GM19023 (cell line): Measurements from ENCODE around the gene UBALD2.
"Not testable (repeated sequence)": the region's sequence is repeated elsewhere in the genome, so short reads cannot be mapped to it uniquely, and the experiment has no call there.

Experiments used
- ATAC-seq: cut with Tn5 transposase; IDR thresholded peaks from one replicate; pipeline ENCODE4 v1.9.1; 2021; ENCODE audit warnings: mild to moderate bottlenecking, moderate library complexity; ENCODE audit not compliant: unreplicated experiment

The UBALD2 gene

DNA sequence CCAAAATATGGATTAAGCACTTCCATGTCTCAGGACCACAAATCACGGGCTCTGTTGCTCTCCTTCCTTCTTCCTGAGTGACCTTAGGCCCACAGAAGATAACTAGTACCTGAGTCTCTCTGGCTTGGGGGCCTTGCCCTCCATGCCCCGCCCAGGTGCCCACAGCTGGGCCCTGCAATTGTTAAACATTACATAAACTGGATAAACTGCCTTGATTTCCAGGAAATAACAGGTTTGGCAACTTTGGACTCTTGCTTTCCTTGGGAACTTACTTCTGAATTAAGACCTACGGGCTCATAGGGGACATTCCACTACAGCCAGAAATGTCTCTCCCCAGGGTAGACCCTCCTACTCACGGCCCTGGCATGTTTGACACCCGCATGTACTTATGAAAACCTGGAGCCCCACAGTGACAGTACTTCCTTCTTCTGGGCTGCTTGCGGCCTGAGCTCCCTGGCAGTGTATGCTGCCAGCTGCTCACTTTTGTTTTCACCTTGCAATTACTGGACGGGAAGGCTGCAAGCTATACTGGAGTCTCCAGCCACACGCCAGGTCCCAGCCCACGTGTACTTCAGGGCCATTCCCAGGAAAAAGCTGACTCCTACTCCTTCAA, 2.3 kb upstream of the UBALD2 start:
- ATAC-seq, result no peak

DNA sequence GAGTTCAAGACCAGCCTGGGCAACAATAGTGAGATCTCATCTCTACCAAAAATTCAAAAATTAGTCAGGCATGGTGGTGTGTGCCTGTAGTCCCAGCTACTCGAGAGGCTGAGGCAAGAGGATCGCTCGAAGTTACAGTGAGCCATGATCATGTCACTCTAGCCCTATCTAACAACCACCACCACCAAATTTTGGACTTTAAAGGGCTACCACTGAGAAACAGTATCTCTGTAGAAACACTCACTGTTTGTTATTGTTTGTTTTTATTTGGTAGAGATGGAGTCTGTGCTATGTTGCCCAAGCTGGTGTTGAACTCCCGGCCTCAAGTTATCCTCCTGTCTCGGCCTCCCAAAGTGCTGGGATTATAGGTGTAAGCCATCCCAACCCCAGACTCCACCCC, 1.3 kb upstream of the UBALD2 start:
- ATAC-seq, result no peak

DNA sequence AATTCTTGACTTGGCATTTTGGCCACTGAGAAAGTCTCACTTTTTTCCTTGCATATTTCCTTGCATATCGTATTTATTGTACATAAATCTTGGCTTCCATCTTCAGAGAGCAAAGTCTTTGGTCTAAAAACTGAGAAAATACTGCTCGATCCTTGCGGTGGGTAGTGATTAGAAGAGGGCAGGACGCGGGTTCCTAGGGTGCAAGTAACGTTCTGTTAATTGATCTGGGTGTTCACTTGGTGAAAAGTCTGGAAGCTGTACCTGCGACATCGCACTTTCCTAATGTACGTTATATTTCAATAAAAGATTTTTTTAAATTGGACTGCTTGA, 758 bp upstream of the UBALD2 start:
- no peak for ATAC-seq

DNA sequence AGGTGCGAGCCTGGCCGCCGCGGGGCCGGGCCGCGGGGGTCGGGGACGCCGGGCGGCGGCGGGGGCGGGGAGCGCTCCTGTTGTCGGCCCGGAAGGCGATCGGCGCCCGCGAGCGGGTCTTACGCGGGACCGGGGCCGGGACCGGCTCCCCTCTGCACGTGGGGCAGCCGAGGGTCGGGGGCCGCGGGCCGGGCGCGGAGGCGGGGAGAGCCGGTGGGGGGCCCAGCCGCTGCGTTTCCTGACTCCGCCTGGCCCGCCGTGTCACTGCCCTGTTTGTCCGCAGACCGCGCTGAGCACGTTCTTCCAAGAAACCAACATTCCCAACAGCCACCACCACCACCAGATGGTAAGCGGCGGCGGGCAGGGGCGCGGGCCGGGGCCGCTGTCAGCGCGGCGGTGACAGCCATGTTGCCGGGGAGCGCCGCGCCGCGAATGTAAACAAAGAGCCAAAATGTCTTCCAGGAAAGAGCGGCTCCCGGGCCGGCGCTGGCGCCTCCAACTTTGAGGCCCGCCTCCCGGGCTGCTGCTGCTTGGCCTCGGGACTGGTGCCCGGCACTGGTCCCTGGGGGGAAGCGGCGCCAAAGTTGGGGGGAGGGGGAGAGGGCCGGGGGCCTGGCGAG, 586 bp downstream of the UBALD2 start:
- no peak for ATAC-seq

DNA sequence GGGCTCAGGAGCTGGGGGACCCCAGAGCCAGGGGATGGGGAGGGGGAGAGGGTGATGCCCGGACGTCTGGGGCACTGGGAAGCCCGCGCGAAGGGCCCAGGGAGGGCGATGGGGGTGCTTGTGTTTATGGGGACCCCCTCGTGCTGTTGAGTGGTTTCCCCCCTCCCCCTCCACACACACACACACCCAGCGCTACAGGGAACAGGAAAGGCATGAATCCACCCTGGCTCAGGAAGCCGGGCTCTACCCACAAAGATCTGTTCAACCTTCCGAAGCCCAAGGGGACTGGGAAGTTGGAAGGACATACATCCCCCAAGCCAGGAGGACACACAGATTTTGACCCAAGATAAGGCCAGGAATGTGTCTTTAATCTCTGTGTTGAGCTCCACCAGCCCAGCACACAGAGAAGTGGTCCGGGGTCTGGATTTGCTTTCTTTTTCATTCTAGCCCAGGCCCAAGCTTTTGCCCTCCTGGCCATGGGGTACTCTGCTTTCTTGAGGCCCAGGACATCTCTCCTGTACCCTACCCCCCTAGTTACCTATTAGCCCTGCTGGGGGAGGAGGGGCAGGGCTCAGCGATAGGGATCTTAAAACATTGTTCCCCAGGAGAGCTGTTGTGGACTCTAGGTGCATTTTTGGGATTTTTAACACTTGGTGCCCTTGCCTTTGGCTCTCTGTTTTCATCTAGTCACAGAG, 1.2 kb downstream of the UBALD2 start:
- ATAC-seq, result no peak

DNA sequence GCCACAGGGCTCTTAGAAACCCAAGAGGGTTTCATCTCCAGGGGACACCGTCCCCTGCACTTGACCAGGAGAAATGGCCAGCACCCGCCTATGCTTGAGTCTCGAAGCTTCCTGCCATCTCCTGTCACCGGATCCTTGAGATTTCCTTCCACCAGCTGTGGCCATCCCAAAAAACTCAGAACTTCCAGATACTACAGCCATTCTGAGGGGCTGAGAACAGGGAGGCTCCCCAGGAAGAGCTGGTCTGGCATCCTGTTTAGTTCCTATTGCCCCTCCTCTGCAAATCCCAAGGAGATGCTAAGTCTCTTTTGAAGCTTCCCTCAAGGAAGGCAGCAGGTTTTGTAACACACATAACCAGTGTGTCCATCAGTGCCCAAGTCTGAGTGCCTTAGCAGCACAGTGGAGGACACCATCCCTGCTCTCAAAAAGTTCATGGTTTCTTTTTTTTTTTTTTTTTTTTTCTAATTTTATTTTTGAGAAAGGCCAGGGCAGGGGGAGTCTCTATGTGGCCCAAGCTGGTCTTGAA, 2.0 kb downstream of the UBALD2 start:
- no peak for ATAC-seq

DNA sequence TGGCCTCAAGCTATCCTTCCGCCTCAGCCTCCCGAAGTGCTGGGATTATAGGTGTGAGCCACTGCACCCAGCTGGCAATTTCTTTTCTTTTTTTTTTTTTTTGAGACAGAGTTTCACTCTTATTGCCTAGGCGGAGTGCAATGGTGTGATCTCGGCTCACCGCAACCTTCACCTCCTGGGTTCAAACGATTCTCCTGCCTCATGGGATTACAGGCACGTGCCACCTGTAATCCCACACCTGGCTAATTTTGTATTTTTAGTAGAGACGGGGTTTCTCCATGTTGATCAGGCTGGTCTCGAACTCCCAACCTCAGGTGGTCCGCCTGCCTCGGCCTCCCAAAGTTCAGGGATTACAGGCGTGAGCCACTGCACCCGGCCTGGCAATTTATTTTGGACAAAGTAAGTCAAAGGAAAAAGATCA, 2.4 kb downstream of the UBALD2 start:
- not testable (repeated sequence) for ATAC-seq

DNA sequence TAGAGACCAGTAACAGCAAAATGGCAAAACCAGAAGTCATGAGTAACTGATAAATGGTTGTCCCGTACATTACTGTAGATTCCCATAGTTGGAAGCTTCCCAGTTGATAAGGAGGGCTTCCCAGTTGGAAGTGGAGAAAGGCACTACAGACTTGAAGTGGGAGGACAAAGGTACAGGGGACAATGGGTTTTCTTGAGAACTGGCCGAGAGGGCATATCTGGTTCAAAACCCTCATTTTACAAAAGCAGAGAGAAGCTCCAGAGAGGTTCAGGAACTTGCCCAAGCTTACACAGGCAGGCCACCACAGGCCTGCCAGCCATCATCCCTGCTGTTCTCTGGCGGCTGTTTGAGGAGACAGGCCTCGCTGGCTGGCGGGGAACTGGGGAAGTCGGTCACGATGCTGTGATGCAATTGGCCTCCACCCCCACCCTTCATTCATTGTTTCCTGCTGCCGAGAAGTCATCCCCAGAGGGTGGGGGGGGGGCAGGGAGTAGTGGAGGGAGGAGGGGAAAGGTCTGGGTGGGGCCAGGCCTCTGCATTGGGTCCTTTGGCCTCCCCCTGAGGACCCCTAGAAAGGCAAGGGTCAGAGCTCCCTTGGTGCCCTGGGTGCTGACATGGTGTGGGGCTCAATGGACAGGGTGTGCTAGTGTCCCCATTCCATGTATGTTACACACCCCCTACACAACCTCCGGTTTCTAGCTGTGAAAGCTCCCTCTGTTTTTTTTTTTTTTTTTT, 3.0 kb downstream of the UBALD2 start:
- ATAC-seq, result no peak

DNA sequence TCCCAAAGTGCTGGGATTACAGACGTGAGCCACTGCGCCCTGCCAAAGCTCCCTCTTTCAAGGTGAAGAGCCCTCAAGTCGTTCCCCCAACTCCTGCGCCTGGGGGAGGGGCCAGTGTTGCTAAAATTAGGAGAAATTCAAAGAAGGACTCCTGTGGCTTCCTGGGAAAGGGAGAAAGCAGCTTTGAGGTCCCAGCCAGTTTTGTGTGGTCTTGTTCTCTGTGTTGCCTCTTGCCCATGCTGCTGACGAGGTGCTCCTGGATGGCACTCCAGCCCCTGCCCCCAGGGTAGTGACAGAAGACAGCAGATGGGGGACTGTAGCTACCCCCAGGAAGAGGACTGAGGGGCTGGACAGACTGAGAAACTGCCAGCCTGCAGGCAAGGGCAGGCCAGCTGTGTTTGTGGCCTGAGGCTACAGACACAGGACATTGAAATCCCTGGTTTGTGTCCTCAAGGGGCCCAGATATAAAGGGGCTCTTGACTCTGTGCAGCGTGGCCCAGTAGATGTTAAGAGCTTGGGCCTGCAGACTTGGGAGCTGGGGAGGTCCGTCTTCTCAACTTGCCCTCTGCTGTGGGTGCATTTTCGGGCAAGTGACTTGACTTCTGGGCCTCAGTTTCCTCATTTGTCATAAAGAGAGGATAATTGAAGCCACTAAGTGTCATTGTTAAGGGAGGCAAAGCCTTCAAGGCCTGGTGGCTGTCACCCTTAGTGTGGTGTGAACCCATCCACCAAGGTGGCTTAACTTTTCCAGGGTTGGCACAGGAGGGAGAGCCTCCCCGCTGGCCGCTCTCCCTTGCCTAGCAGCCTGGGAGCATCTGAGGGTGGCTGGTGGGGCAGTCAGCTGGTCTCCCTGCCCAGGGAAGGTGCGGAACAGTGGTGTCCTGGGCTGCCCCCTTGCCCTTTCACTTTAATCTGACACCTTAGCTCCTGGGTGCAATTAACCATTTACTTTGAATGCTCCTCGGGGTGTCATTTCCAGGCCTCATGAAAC, 4.1 kb downstream of the UBALD2 start:
- ATAC-seq, result no peak

DNA sequence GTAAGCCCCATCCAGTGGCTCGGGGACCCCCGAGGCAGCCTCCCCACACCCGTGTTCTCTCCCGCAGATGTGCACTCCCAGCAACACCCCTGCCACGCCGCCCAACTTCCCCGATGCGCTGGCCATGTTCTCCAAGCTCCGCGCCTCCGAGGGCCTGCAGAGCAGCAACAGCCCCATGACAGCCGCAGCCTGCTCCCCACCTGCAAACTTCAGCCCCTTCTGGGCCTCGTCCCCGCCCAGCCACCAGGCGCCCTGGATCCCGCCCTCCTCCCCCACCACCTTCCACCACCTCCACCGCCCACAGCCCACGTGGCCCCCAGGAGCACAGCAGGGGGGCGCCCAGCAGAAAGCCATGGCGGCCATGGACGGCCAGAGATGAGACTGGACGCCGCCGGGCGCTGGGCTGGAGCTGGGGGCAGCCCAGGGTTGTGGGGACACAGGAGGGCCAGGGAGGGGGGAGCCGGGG, 5.0 kb downstream of the UBALD2 start:
- no peak for ATAC-seq

DNA sequence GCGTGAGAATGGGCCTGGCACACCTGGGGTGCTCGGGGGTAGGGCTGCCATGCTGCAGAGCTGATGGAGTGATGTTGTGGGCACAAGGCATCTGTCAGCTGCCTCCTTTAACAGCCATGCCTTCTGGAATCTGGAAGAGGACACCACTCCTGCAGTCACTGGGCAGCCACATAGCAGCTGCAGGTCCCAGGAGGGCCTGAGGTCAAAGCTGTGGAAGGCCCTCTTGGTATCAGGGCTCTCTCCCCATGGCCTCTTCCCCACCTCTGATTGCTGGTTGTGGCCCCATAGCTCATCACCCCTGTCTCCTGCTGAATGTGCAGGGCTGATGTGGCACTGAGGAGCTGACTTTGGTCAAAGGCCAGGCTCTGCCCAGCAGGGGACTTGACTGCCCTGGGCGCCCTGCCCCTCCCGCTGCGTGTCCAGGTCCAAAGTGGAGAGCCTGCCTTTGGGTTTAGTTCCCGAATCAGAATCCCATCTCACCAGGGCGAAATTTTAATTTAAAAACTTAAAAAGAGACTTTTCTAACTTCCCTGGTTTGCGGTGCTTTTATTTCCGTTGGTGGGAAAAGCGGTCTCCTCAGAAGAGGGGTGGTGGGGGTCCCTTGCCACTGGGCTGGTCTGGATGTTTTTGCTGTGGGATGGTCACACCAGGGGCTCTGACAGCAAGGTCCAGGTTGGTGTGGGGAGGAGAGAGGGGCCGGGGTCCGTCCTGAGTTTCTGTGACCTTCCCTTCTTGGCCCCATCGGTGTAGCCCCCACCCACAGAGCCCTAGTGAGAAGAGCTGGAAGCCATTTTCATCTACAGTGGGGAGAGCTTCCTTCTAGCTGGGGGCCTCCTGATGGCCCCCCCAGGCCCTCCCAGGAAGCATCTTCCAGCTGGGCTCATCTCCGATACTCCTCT, 5.9 kb downstream of the UBALD2 start:
- peak; percentile 6 for ATAC-seq

DNA sequence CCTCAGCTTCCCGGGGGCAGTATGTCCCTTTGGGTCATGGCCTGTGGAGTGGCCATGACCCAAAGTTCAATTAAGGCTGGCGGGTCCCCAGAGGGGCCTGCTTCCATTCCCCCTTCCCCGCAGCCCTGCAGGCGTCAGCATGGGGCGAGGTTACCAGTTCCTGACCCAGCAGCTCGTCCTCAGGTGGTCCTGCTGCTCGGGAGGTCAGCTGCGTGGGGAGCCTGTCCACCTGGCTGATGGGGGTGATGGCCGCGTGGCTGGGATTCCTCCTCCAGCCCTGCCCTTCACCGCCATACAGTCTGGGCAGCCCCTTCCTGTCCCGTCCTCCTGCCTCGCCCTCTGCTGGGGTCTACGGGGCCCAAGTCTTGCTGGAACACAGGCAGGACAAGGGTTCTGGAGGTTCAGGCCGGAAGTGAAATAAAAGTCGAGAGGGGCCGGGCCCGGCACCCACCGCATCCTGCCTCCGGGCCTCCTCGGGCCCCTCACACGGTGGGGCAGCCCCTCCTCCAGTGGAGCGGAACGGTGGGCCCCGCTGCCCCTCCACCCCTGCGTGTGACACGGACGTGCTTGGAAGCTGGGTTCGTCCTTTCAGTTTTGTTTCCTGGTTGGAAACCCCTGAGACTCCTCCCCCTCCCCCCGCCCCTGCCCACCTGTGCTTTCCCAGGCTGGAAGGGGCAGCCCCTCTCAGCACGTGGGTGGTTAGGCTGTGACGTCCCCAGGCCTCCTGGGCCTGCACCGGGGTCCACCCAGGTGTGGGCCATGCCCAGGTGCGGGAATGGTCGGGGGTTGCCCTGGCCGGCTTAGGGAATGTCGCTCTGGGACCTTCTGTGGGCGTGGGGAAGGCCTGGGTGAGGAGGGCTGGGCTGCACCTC, 6.8 kb downstream of the UBALD2 start:
- peak; percentile 55 for ATAC-seq

DNA sequence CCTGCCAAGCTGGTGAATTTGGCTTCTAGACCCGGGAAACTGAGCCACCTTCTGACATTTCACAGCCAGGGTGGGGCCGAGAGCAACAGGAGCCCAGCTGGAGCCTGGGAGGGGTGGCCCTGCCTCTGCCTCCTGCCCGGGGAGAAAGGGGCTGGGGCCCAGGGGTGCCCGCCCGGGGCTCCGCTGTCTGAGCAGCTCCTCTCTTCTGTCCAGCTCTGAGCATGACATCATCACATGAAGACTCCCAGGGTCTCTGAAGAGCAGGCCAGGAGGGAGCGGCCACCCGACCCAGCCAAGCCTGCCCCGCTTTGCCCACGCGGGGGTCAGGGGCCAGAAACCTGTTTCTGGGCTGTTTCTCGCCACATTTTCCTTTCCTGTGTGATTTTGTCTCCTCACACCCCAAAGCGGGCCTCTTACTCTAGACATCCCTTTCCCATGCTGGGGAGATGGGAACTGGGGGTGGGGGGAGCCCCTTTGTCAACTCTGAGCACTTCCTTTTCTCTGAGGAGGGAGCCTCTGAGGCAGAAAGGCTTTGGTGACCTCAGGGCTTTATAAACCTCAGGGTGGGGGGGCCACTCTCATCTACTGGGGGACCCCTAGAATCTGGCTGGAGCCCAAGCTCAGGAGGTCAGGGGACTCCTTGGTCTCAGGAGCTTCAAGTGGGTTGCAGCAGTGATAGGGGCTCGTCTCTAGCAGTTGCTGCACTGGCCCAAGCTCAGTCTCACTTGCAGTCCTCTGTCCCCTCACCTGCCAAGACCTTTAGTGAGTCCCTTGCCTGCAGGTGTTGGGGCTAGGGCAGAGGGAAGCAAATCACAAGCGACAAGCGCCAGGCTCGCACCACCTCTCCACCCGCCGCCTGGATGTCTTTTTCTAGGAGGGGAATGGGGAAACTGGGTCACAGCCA, 7.6 kb downstream of the UBALD2 start:
- peak; percentile 9 for ATAC-seq

DNA sequence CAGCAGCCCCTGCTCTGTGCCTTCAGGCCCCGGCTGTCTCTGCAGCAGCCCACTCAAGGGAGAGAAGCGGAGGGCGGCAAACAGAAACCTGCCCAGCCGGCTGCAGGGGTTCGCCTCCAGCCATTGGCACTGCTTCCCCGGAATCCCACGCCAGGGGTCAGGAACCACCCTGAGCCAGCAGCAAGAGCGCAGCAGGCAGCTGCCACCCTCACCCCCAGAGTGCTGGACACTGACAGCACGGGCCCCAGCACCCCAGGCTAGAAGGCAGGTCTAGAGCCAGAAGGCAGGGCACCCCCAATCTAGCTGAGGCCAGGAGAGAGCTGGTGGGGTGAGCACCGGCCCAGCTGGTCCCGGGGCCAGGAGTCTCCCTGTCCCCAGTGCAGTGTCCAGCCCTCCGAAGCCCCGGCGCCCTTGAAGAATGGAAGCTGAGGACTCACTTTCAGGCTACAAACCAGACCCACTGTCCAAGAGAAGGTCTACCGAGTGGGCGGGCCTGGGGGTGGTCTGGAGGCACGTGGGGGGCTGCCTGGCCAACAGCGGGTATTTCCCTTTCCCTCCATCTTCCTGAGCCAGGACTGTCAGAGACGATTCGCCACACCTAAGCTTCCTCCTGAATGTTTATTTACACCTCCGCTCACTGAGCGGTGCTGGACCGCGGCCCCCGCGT, 8.4 kb downstream of the UBALD2 start:
- ATAC-seq, result no peak

DNA sequence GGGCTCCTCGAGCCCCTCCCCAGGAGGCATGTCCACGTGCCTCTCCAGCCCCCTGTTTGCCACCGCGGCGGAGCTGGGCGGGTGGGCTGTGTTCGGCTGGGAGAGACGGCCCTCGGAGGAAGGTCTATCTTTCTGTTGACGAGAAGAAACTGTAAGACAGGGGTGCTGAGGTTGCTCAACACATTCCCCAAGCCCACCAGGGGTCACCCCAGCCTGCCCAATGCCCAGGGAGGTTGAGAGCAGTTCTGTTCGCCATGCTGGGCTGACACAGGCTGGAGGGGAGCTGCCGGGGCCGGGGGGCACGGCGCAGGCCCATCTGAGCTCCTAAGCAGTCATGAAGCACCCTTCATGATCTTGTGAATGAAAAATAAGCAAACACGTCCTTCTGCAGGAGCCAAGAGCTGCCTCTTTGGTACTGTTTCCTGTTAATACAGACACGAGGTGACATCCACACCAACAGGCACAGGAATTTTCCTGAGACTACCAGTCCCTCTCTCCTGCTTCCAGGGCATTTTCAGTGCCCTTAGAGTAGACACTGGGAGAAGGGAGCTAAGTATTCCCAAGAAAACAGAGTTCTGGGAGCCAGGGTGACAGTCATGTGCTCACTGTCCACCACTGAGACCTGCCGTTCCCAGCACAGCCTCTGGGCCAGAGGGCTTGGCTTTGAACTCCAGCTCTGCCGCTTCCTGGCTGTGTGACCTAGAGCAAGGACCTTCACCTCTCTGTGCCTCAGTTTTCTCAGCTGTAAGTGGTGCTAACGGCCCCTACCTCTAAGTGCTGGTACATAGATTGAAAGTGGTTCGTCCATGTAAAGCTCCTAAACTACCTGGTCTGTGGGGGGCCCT, 9.2 kb downstream of the UBALD2 start:
- ATAC-seq, result no peak
